WERI-Rb-1 (cell line): Measurements from ENCODE around the gene DCST1.
A peak's percentile ranks its signal among the peaks of the same experiment; 100 is the strongest.

ENCODE experiments used
- DNase-seq: peaks from one replicate; pipeline ENCODE4 v3.0.0-alpha.2; 2020
- H3K27ac ChIP-seq: fragments of 250-450 bp; sonication (Bioruptor Pico); 2 replicates; pipeline ENCODE4 v1.5.1; 2020; ENCODE audit warnings: mild to moderate bottlenecking, moderate library complexity
- H3K27me3 ChIP-seq: fragments of 250-450 bp; sonication (Bioruptor Pico); 2 replicates; pipeline ENCODE4 v1.5.1; 2021; ENCODE audit warnings: mild to moderate bottlenecking, low read depth, moderate library complexity; ENCODE audit not compliant: insufficient read depth, severe bottlenecking
- H3K36me3 ChIP-seq: fragments of 250-450 bp; sonication (Bioruptor Pico); 2 replicates; pipeline ENCODE4 v1.5.1; 2020; ENCODE audit warnings: mild to moderate bottlenecking, moderate library complexity
- H3K4me3 ChIP-seq: 2 replicates; pipeline ENCODE4 v1.5.1; 2011; ENCODE audit warnings: low read depth, mild to moderate bottlenecking, control low read depth, low read length
- H3K9me3 ChIP-seq: fragments of 250-450 bp; sonication (Bioruptor Pico); 2 replicates; pipeline ENCODE4 v1.5.1; 2021; ENCODE audit warnings: mild to moderate bottlenecking, moderate library complexity; ENCODE audit not compliant: severe bottlenecking
- TF ChIP-seq, protein P1 (sequence below): IDR thresholded peaks from 2 replicates; pipeline ENCODE4 v1.5.1; 2011; ENCODE audit warnings: low read depth, mild to moderate bottlenecking, control low read depth, inconsistent platforms, low read length

Gene DCST1

GRCh38 chr1:155086128-155086741, 52.6 kb downstream of the DCST1 start:
- Histone ChIP-seq H3K36me3 (no peaks in the 10 kb centered on the region), H3K27ac (no peak overlapping the region), H3K4me3 (peak overlapping the region; percentile 53), H3K9me3 (no peaks in the 10 kb centered on the region), H3K27me3 (peaks cover 14% of the 10 kb centered on the region)
- TF ChIP-seq, protein P1, sequence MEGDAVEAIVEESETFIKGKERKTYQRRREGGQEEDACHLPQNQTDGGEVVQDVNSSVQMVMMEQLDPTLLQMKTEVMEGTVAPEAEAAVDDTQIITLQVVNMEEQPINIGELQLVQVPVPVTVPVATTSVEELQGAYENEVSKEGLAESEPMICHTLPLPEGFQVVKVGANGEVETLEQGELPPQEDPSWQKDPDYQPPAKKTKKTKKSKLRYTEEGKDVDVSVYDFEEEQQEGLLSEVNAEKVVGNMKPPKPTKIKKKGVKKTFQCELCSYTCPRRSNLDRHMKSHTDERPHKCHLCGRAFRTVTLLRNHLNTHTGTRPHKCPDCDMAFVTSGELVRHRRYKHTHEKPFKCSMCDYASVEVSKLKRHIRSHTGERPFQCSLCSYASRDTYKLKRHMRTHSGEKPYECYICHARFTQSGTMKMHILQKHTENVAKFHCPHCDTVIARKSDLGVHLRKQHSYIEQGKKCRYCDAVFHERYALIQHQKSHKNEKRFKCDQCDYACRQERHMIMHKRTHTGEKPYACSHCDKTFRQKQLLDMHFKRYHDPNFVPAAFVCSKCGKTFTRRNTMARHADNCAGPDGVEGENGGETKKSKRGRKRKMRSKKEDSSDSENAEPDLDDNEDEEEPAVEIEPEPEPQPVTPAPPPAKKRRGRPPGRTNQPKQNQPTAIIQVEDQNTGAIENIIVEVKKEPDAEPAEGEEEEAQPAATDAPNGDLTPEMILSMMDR = peak; percentile 100
- DNase-seq = peak; percentile 93

GRCh38 chr1:155086856-155087535, 53.4 kb downstream of the DCST1 start:
- TF ChIP-seq, protein P1 = peak; percentile 71
- Histone ChIP-seq H3K9me3 (no peaks in the 10 kb centered on the region), H3K36me3 (no peaks in the 10 kb centered on the region), H3K4me3 (no peak overlapping the region), H3K27me3 (peaks cover 9% of the 10 kb centered on the region), H3K27ac (no peak overlapping the region)
- peak; percentile 69 for DNase-seq

GRCh38 chr1:155091071-155092051, 57.7 kb downstream of the DCST1 start:
- DNase-seq = peak; percentile 98
- Histone ChIP-seq H3K9me3 (no peaks in the 10 kb centered on the region), H3K27ac (no peak overlapping the region), H3K36me3 (no peaks in the 10 kb centered on the region), H3K27me3 (no peaks in the 10 kb centered on the region), H3K4me3 (no peak overlapping the region)
- TF ChIP-seq, protein P1 = peak; percentile 100

DNA sequence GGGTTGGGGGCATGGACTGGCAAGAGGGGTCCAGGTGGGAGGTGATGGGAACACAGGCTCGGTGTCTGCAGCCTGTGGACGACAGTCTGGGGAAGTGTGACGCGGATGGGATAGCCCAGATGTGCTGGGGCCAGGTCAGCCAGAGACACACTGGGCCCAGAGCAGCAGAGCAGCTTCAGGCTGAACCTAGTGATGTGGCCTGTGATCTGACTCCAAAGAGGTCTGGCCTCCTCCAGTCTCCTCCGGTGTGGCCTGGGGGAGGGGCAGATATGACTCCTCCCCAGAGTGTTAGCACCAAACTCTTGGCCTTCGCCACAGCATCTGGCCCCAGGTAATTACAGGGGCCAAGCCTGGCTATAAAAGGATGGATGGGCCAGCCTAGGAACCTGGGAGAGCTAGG, 58.5 kb downstream of the DCST1 start:
- no peaks in the 10 kb centered on the region for H3K27me3 ChIP-seq
- H3K36me3 ChIP-seq = no peaks in the 10 kb centered on the region
- no peak overlapping the region for H3K4me3 ChIP-seq
- no peak for DNase-seq
- TF ChIP-seq, protein P1 = no peak
- H3K9me3 ChIP-seq = no peaks in the 10 kb centered on the region
- H3K27ac ChIP-seq = no peak overlapping the region

GRCh38 chr1:155092641-155093040, 59.0 kb downstream of the DCST1 start:
- no peaks in the 10 kb centered on the region for H3K36me3 ChIP-seq
- no peaks in the 10 kb centered on the region for H3K9me3 ChIP-seq
- no peaks in the 10 kb centered on the region for H3K27me3 ChIP-seq
- TF ChIP-seq, protein P1 = no peak
- no peak overlapping the region for H3K27ac ChIP-seq
- H3K4me3 ChIP-seq = no peak overlapping the region
- no peak for DNase-seq
